ENCODE results near the gene PVALB.

Gene PVALB
- 0 reads per million in 4 experiments for total RNA-seq

GRCh38 chr22:36816636-36817524, at the start of gene PVALB:
TSS of gene PVALB (minus strand) at chr22:36817035. CDS start at chr22:36817005, 30 bp downstream.
- DNase-seq = no peak

GRCh38 chr22:36865346-36865745, 48.5 kb upstream of the PVALB start:
- DNase-seq = no peak

GRCh38 chr22:36864454-36865215, 47.8 kb upstream of the PVALB start:
- DNase-seq = no peak

GRCh38 chr22:36863979-36864378, 47.1 kb upstream of the PVALB start:
- no peak for DNase-seq

GRCh38 chr22:36863281-36863680, 46.4 kb upstream of the PVALB start:
- DNase-seq = no peak

GRCh38 chr22:36862251-36863242, 45.7 kb upstream of the PVALB start:
- DNase-seq = no peak

GRCh38 chr22:36860821-36861659, 44.2 kb upstream of the PVALB start, which contains the start of gene NCF4:
TSS of gene NCF4 (plus strand) at chr22:36861006. CDS start at chr22:36861172, 166 bp downstream.
- DNase-seq = no peak

- DNase-seq = no peak
Observed at GRCh38 chr22:36860438-36860820, 43.6 kb upstream of the PVALB start.

- no peak for DNase-seq
Observed at GRCh38 chr22:36860017-36860416, 43.2 kb upstream of the PVALB start.

- no peak for DNase-seq
Observed at GRCh38 chr22:36858966-36859365, 42.1 kb upstream of the PVALB start.

GRCh38 chr22:36858156-36858555, 41.3 kb upstream of the PVALB start:
- no peak for DNase-seq

GRCh38 chr22:36856792-36857135, 39.9 kb upstream of the PVALB start:
- DNase-seq = no peak

- DNase-seq = peak; percentile 91
Observed at GRCh38 chr22:36856121-36856791, 39.4 kb upstream of the PVALB start.

GRCh38 chr22:36855478-36855877, 38.6 kb upstream of the PVALB start:
- no peak for DNase-seq

GRCh38 chr22:36853407-36854099, 36.7 kb upstream of the PVALB start:
- DNase-seq = peak; percentile 78

- DNase-seq = no peak
Observed at GRCh38 chr22:36852056-36852973, 35.5 kb upstream of the PVALB start.

- DNase-seq = no peak
Observed at GRCh38 chr22:36850682-36851081, 33.8 kb upstream of the PVALB start.

- DNase-seq = no peak
Observed at GRCh38 chr22:36850056-36850455, 33.2 kb upstream of the PVALB start.

GRCh38 chr22:36846949-36847348, 30.1 kb upstream of the PVALB start:
- no peak for DNase-seq
